ENCODE data around the gene PCDHA4. TPM values are rescaled to one million over a fixed set of nuclear protein-coding genes. Genes with fewer than 3 reads are reported as not detected.
A peak's percentile ranks its signal among the peaks of the same experiment; 100 is the strongest.
"Not testable (repeated sequence)": the region's sequence is repeated elsewhere in the genome, so short reads cannot be mapped to it uniquely, and the experiment has no call there.

Gene PCDHA4
- total and polyA plus RNA-seq, 5 donors, result 0.02 to 0.21 (median 0.14) TPM; not detected in 1

GRCh38 chr5:140840978-140841962 is 34.4 kb downstream of the PCDHA4 start, which contains the start of gene PCDHA8:
TSS of gene PCDHA8 (plus strand) at chr5:140841187. CDS start at chr5:140841322, 135 bp downstream.
- 18% methylated on average over 46 of the region's 47 CpGs for WGBS
- no peaks in the 10 kb centered on the region for H3K4me1 ChIP-seq (ENCODE audit: control insufficient read depth, insufficient read depth, low read length)
- no peak for ATAC-seq
- H3K4me3 ChIP-seq (ENCODE audit: low read length), result no peak within 1 kb of the TSS
- no peak for DNase-seq
- peaks cover 1% of the 10 kb centered on the region for H3K9me3 ChIP-seq (ENCODE audit: control insufficient read depth, low read length)
- no peak within 1 kb of the TSS for H3K27ac ChIP-seq (ENCODE audit: low read length)
- peaks cover 3% of the 10 kb centered on the region for H3K27me3 ChIP-seq (ENCODE audit: control insufficient read depth, insufficient read depth)
- intact Hi-C loops (cut with DNase I), result no loop called here

GRCh38 chr5:140842798-140843733 is 36.2 kb downstream of the PCDHA4 start:
- H3K9me3 ChIP-seq (ENCODE audit: control insufficient read depth, low read length), result no peaks in the 10 kb centered on the region
- DNase-seq (peak in 1 of 3 donors; percentile 40), ATAC-seq (no peak)
- H3K27ac ChIP-seq (ENCODE audit: low read length), result no peak overlapping the region
- H3K4me3 ChIP-seq (ENCODE audit: low read length), result no peak overlapping the region
- WGBS, result 39% methylated on average over 87 of the region's 87 CpGs
- no peaks in the 10 kb centered on the region for H3K4me1 ChIP-seq (ENCODE audit: control insufficient read depth, insufficient read depth, low read length)
- H3K27me3 ChIP-seq (ENCODE audit: control insufficient read depth, insufficient read depth), result peaks cover 3% of the 10 kb centered on the region
- intact Hi-C loops (cut with DNase I), result no loop called here

GRCh38 chr5:140848139-140849102 is 41.6 kb downstream of the PCDHA4 start, which contains the start of gene PCDHA9:
TSS of gene PCDHA9 (plus strand) at chr5:140848382. CDS start at chr5:140848496, 114 bp downstream.
- H3K4me3 ChIP-seq (ENCODE audit: low read length); ATAC-seq; DNase-seq; H3K27ac ChIP-seq (ENCODE audit: low read length); H3K27me3 ChIP-seq (ENCODE audit: control insufficient read depth, insufficient read depth); H3K9me3 ChIP-seq (ENCODE audit: control insufficient read depth, low read length); H3K4me1 ChIP-seq (ENCODE audit: control insufficient read depth, insufficient read depth, low read length); intact Hi-C loops (cut with DNase I): not testable (repeated sequence)
- 14% methylated on average over 45 of the region's 48 CpGs for WGBS

- H3K4me1 ChIP-seq (ENCODE audit: control insufficient read depth, insufficient read depth, low read length); H3K27me3 ChIP-seq (ENCODE audit: control insufficient read depth, insufficient read depth); H3K27ac ChIP-seq (ENCODE audit: low read length); H3K4me3 ChIP-seq (ENCODE audit: low read length); intact Hi-C loops (cut with DNase I); H3K9me3 ChIP-seq (ENCODE audit: control insufficient read depth, low read length); ATAC-seq: not testable (repeated sequence)
- DNase-seq, result peak in 1 of 3 donors; percentile 42
- WGBS, result 33% methylated on average over 101 of the region's 101 CpGs
These were observed 43.2 kb downstream of the PCDHA4 start for GRCh38 chr5:140849831-140850634.

GRCh38 chr5:140855772-140856674 is 49.2 kb downstream of the PCDHA4 start, which contains the start of gene PCDHA10:
TSS of gene PCDHA10 (plus strand) at chr5:140855897. CDS start at chr5:140856049, 152 bp downstream.
- no peak within 1 kb of the TSS for H3K4me3 ChIP-seq (ENCODE audit: low read length)
- ATAC-seq (no peak), DNase-seq (peak in 1 of 3 donors; percentile 40)
- no peaks in the 10 kb centered on the region for H3K27me3 ChIP-seq (ENCODE audit: control insufficient read depth, insufficient read depth)
- H3K9me3 ChIP-seq (ENCODE audit: control insufficient read depth, low read length), result no peaks in the 10 kb centered on the region
- intact Hi-C loops (cut with DNase I), result no loop called here
- no peak within 1 kb of the TSS for H3K27ac ChIP-seq (ENCODE audit: low read length)
- WGBS, result 16% methylated on average over 44 of the region's 44 CpGs
- no peaks in the 10 kb centered on the region for H3K4me1 ChIP-seq (ENCODE audit: control insufficient read depth, insufficient read depth, low read length)

- H3K9me3 ChIP-seq (ENCODE audit: control insufficient read depth, low read length), result peaks cover 2% of the 10 kb centered on the region
- no peak overlapping the region for H3K4me3 ChIP-seq (ENCODE audit: low read length)
- H3K27ac ChIP-seq (ENCODE audit: low read length), result no peak overlapping the region
- ATAC-seq (no peak), DNase-seq (no peak)
- intact Hi-C loops (cut with DNase I), result no loop called here
- H3K4me1 ChIP-seq (ENCODE audit: control insufficient read depth, insufficient read depth, low read length), result no peaks in the 10 kb centered on the region
- 45% methylated on average over 94 of the region's 94 CpGs for WGBS
- no peaks in the 10 kb centered on the region for H3K27me3 ChIP-seq (ENCODE audit: control insufficient read depth, insufficient read depth)
These were observed 50.5 kb downstream of the PCDHA4 start for GRCh38 chr5:140857177-140857986.

GRCh38 chr5:140857987-140858240 is 51.0 kb downstream of the PCDHA4 start:
- H3K4me3 ChIP-seq (ENCODE audit: low read length), result no peak overlapping the region
- no peaks in the 10 kb centered on the region for H3K4me1 ChIP-seq (ENCODE audit: control insufficient read depth, insufficient read depth, low read length)
- peaks cover 2% of the 10 kb centered on the region for H3K9me3 ChIP-seq (ENCODE audit: control insufficient read depth, low read length)
- no peak overlapping the region for H3K27ac ChIP-seq (ENCODE audit: low read length)
- WGBS, result 53% methylated on average over 22 of the region's 22 CpGs
- no peak for ATAC-seq
- DNase-seq, result peak in 1 of 3 donors; percentile 45
- intact Hi-C loops (cut with DNase I), result no loop called here
- H3K27me3 ChIP-seq (ENCODE audit: control insufficient read depth, insufficient read depth), result no peaks in the 10 kb centered on the region

GRCh38 chr5:140862441-140863295 is 55.8 kb downstream of the PCDHA4 start:
- Histone ChIP-seq H3K4me3 (ENCODE audit: low read length) (no peak overlapping the region), H3K27me3 (ENCODE audit: control insufficient read depth, insufficient read depth) (no peaks in the 10 kb centered on the region), H3K9me3 (ENCODE audit: control insufficient read depth, low read length) (peaks cover 2% of the 10 kb centered on the region), H3K4me1 (ENCODE audit: control insufficient read depth, insufficient read depth, low read length) (no peaks in the 10 kb centered on the region), H3K27ac (ENCODE audit: low read length) (no peak overlapping the region)
- WGBS, result 32% methylated on average over 76 of the region's 76 CpGs
- ATAC-seq, result no peak
- no peak for DNase-seq
- intact Hi-C loops (cut with DNase I), result no loop called here

Data from right cardiac atrium (tissue), 5 donors.